HG03442 (cell line): ENCODE results near the gene MPND.
"Not testable (repeated sequence)": the region's sequence is repeated elsewhere in the genome, so short reads cannot be mapped to it uniquely, and the experiment has no call there.

Experiments
- ATAC-seq: cut with Tn5 transposase; IDR thresholded peaks from one replicate; pipeline ENCODE4 v1.9.1; 2021; ENCODE audit warnings: mild to moderate bottlenecking, moderate library complexity; ENCODE audit not compliant: unreplicated experiment

MPND gene

GRCh38 chr19:4319067-4319718 is 24.2 kb upstream of the MPND start:
- no peak for ATAC-seq

GRCh38 chr19:4320419-4320818 is 22.9 kb upstream of the MPND start:
- no peak for ATAC-seq

GRCh38 chr19:4322942-4323665 is 20.3 kb upstream of the MPND start:
- no peak for ATAC-seq

- no peak for ATAC-seq
Measured at GRCh38 chr19:4323692-4324091, 19.7 kb upstream of the MPND start.

- no peak for ATAC-seq
Measured at GRCh38 chr19:4324228-4324627, 19.1 kb upstream of the MPND start.

- no peak for ATAC-seq
Measured at GRCh38 chr19:4326215-4326836, 17.0 kb upstream of the MPND start.

- no peak for ATAC-seq
Measured at GRCh38 chr19:4326837-4327251, 16.5 kb upstream of the MPND start.

- no peak for ATAC-seq
Measured at GRCh38 chr19:4327252-4327876, 16.0 kb upstream of the MPND start.

- no peak for ATAC-seq
Measured at GRCh38 chr19:4327877-4328242, 15.5 kb upstream of the MPND start.

- ATAC-seq = peak; percentile 71
Measured at GRCh38 chr19:4328243-4328990, 14.9 kb upstream of the MPND start.

- not testable (repeated sequence) for ATAC-seq
Measured at GRCh38 chr19:4328991-4329681, 14.2 kb upstream of the MPND start.

- ATAC-seq = no peak
Measured at GRCh38 chr19:4329858-4330257, 13.5 kb upstream of the MPND start.

- ATAC-seq = no peak
Measured at GRCh38 chr19:4334929-4335570, 8.3 kb upstream of the MPND start.

GRCh38 chr19:4337906-4338440 is 5.4 kb upstream of the MPND start:
- ATAC-seq = no peak

- no peak for ATAC-seq
Measured at GRCh38 chr19:4338441-4339355, 4.7 kb upstream of the MPND start, which contains the start of gene STAP2. TSS of gene STAP2 (minus strand) at chr19:4338827. CDS start at chr19:4338753, 74 bp downstream.

- ATAC-seq = no peak
Measured at GRCh38 chr19:4342314-4342614, 1.1 kb upstream of the MPND start.

- ATAC-seq = peak; percentile 85
Measured at GRCh38 chr19:4342615-4343369, 570 bp upstream of the MPND start.
